ENCODE measurements around the gene ZCCHC10. TPM values are rescaled to one million over a fixed set of nuclear protein-coding genes. Genes with fewer than 3 reads are reported as not detected.

ZCCHC10 gene
- total and polyA plus RNA-seq, 9 of the 15 experiments (the other 6 are each of a cell fraction or from before 2014, with no cell fraction given): 11.9 to 146 (median 51.8) TPM

- TF ChIP-seq ZBTB9 (CRISPR knock-in tag; IDR thresholded peaks at IDR 0.05): peak; percentile 76
- TF ChIP-seq ZNF551 (CRISPR knock-in tag; IDR thresholded peaks at IDR 0.05): no peak
- TF ChIP-seq MYC (IDR thresholded peaks at IDR 0.05; ENCODE audit: low read depth, low read length): peak; percentile 80
- TF ChIP-seq MYC (CRISPR knock-in tag; IDR thresholded peaks at IDR 0.05; ENCODE audit: borderline replicate concordance, low read depth): peak; percentile 31; the same call in 1 of the 2 replicates
- no peak for TF ChIP-seq ZNF280B (CRISPR knock-in tag; IDR thresholded peaks at IDR 0.05)
- 0 out of 2 replicates have a peak, but pooled peaks have one; percentile 34 for TF ChIP-seq ZNF76 (CRISPR knock-in tag; IDR thresholded peaks at IDR 0.05; ENCODE audit: borderline replicate concordance)
- no peak for TF ChIP-seq ZNF584 (CRISPR knock-in tag; IDR thresholded peaks at IDR 0.05; ENCODE audit: low read depth)
- no peak for TF ChIP-seq ZNF184 (CRISPR knock-in tag; IDR thresholded peaks at IDR 0.05)
- no peak for TF ChIP-seq ATF1 (CRISPR knock-in tag; IDR thresholded peaks at IDR 0.05)
- TF ChIP-seq ATF1 (tag; IDR thresholded peaks at IDR 0.05): peak; percentile 92
- no peak for TF ChIP-seq TARDBP (IDR thresholded peaks at IDR 0.05)
- 0 out of 2 replicates have a peak, but pooled peaks have one; percentile 46 for TF ChIP-seq ZNF830 (CRISPR knock-in tag; IDR thresholded peaks at IDR 0.05)
- peak; percentile 78; the same call in 1 of the 2 replicates for TF ChIP-seq CTBP1 (IDR thresholded peaks at IDR 0.05; ENCODE audit: borderline replicate concordance)
- peak; percentile 89 for TF ChIP-seq HNRNPL (IDR thresholded peaks at IDR 0.05; ENCODE audit: low read depth, low read length)
- no peak for TF ChIP-seq HDAC6 (IDR thresholded peaks at IDR 0.05; ENCODE audit: low read depth, low read length)
- TF ChIP-seq ZNF347 (CRISPR knock-in tag; IDR thresholded peaks at IDR 0.05; ENCODE audit: low read depth): no peak
- peak; percentile 87 for TF ChIP-seq GABPB1 (CRISPR knock-in tag; IDR thresholded peaks at IDR 0.05)
- TF ChIP-seq PBX2 (CRISPR knock-in tag; IDR thresholded peaks at IDR 0.05; ENCODE audit: low read depth): peak; percentile 69; the same call in 1 of the 2 replicates
- TF ChIP-seq PBX2 (tag; conservative IDR thresholded peaks at IDR 0.05; ENCODE audit: low read depth): 0 out of 2 replicates have a peak, but pooled peaks have one; percentile 42
- no peak for TF ChIP-seq MCM5 (IDR thresholded peaks at IDR 0.05; ENCODE audit: low read depth)
- no peak; the same call in 1 of the 2 replicates for TF ChIP-seq ZNF239 (CRISPR knock-in tag; IDR thresholded peaks at IDR 0.05)
- peak; percentile 74 for TF ChIP-seq KDM5B (IDR thresholded peaks at IDR 0.05; ENCODE audit: insufficient replicate concordance, low read depth, low read length)
- no peak for TF ChIP-seq BCL6 (CRISPR knock-in tag; IDR thresholded peaks at IDR 0.05)
- TF ChIP-seq RBM22 (IDR thresholded peaks at IDR 0.05; ENCODE audit: low read depth, low read length, poor library complexity, severe bottlenecking): peak; percentile 78
- peak; percentile 85 for TF ChIP-seq POLR2A (conservative IDR thresholded peaks at IDR 0.05)
These were observed 62.9 kb downstream of the ZCCHC10 start, which contains the start of gene AFF4 (continued) for GRCh38 chr5:132963171-132964104.
